Thyroid gland (tissue), 4 donors: Measurements from ENCODE around the gene TMC6. TPM values are rescaled to one million over a fixed set of nuclear protein-coding genes. Genes with fewer than 3 reads are reported as not detected.

ENCODE experiments used
- DNase-seq, 2 donors: peaks; one replicate each; pipeline ENCODE4 v3.0.0-alpha.2; 2019
- H3K27ac ChIP-seq, 3 donors: fragments of 200-600 bp; sonication (generic); 1 replicate in 2 of 3; 2 replicates in 1 of 3; pipeline ENCODE4 v1.5.1; 2016 to 2019; ENCODE audit warnings: mild to moderate bottlenecking in 1 of 3, moderate library complexity in 1 of 3
- H3K27me3 ChIP-seq: fragments of 200-600 bp; sonication (generic); one replicate; pipeline ENCODE4 v1.5.1; 2019
- H3K36me3 ChIP-seq, 2 donors: fragments of 200-600 bp; sonication (generic); one replicate each; pipeline ENCODE4 v1.5.1; 2016 to 2019
- H3K4me1 ChIP-seq, 2 donors: fragments of 200-600 bp; sonication (generic); one replicate each; pipeline ENCODE4 v1.5.1; 2017 to 2019
- H3K4me3 ChIP-seq, 3 donors: fragments of 200-600 bp; sonication (generic); replicated peaks in 1 of 3; 1 replicate in 2 of 3; 2 replicates in 1 of 3; pipeline ENCODE4 v1.5.1; 2016; ENCODE audit warnings: mild to moderate bottlenecking in 1 of 3
- H3K9me3 ChIP-seq: fragments of 200-600 bp; sonication (generic); one replicate; pipeline ENCODE4 v1.5.1; 2017
- CTCF ChIP-seq, 6 experiments: fragments of 200-600 bp in 3 of 6; fragments of 450-650 bp in 3 of 6; sonication (generic) in 3 of 6; IDR thresholded peaks; one replicate each; pipeline ENCODE4 v1.5.1; 2016 to 2019; ENCODE audit warnings: antibody characterized with exemption in 6 of 6, mild to moderate bottlenecking in 2 of 6, inconsistent platforms in 1 of 6, moderate library complexity in 1 of 6
- POLR2A ChIP-seq, 2 donors: fragments of 450-650 bp; IDR thresholded peaks; one replicate each; pipeline ENCODE4 v1.6.1; 2017; ENCODE audit warnings: antibody characterized with exemption in 2 of 2, mild to moderate bottlenecking in 2 of 2, moderate library complexity in 1 of 2
- WGBS, 2 donors: methylation state at CpG; one replicate each; pipeline ENCODE4 v1.1.5; 2017; 5-methylcytosine and 5-hydroxymethylcytosine counted together
- intact Hi-C: fragments of 100-400 bp; cut with DNase I; formaldehyde crosslinking; loops from one replicate; pipeline ENCODE4 v1.15.1; 2023
- total RNA-seq, 4 donors: library from RNA; depleted of rRNA; stranded (reverse); fragments of >200 nt; gene quantifications; one replicate each; pipeline ENCODE4 v1.2.3, GENCODE V29; 2016

The TMC6 gene
- total RNA-seq, 4 donors from 2014 or later: 10.0 to 22.8 (median 20.4) TPM

- intact Hi-C loops: no loop called here
- no peaks in the 10 kb centered on the region for H3K9me3 ChIP-seq
- H3K4me3 ChIP-seq: no peak overlapping the region
- TF ChIP-seq POLR2A (IDR thresholded peaks at IDR 0.05): no peak
- no peak for TF ChIP-seq CTCF (IDR thresholded peaks at IDR 0.05)
- H3K36me3 ChIP-seq: no peaks in the 10 kb centered on the region
- no peaks in the 10 kb centered on the region for H3K27me3 ChIP-seq
- no peak overlapping the region for H3K27ac ChIP-seq
- 59 to 61% methylated on average over 7 of the region's 7 CpGs for WGBS, 2 donors
- no peak for DNase-seq
- H3K4me1 ChIP-seq: no peaks in the 10 kb centered on the region
These were observed 23.0 kb upstream of the TMC6 start for GRCh38 chr17:78151514-78152008.

- peaks cover 20% of the 10 kb centered on the region in 2 donors for H3K4me1 ChIP-seq
- intact Hi-C loops: no loop called here
- 75 to 79% methylated on average over 14 of the region's 14 CpGs for WGBS, 2 donors
These were observed 19.9 kb upstream of the TMC6 start for GRCh38 chr17:78148286-78149016.

GRCh38 chr17:78147315-78147998 lies 18.9 kb upstream of the TMC6 start:
- TF ChIP-seq POLR2A (IDR thresholded peaks at IDR 0.05): no peak
- no peak for TF ChIP-seq CTCF (IDR thresholded peaks at IDR 0.05)
- DNase-seq: no peak
- 77 to 79% methylated on average over 8 of the region's 8 CpGs for WGBS, 2 donors
- Histone ChIP-seq H3K27me3 (no peaks in the 10 kb centered on the region), H3K27ac (no peak overlapping the region), H3K36me3 (no peaks in the 10 kb centered on the region), H3K9me3 (no peaks in the 10 kb centered on the region), H3K4me3 (no peak overlapping the region), H3K4me1 (peaks cover 20 to 23% of the 10 kb centered on the region in 2 donors)
- intact Hi-C loops: no loop called here

More at GRCh38 chr17:78148286-78149016, 19.9 kb upstream of the TMC6 start:
- Histone ChIP-seq H3K27ac (no peak overlapping the region), H3K27me3 (no peaks in the 10 kb centered on the region), H3K9me3 (no peaks in the 10 kb centered on the region), H3K4me3 (no peak overlapping the region), H3K36me3 (no peaks in the 10 kb centered on the region)
- no peak for DNase-seq
- no peak for TF ChIP-seq POLR2A (IDR thresholded peaks at IDR 0.05)
- no peak for TF ChIP-seq CTCF (IDR thresholded peaks at IDR 0.05)

GRCh38 chr17:78146881-78147280 lies 18.3 kb upstream of the TMC6 start:
- H3K9me3 ChIP-seq: no peaks in the 10 kb centered on the region
- intact Hi-C loops: no loop called here
- no peaks in the 10 kb centered on the region for H3K27me3 ChIP-seq
- H3K36me3 ChIP-seq: no peaks in the 10 kb centered on the region
- no peak for DNase-seq
- TF ChIP-seq CTCF (IDR thresholded peaks at IDR 0.05) (no peak), POLR2A (IDR thresholded peaks at IDR 0.05) (no peak)
- no peak overlapping the region for H3K27ac ChIP-seq
- no peak overlapping the region for H3K4me3 ChIP-seq
- 79 to 91% methylated on average over 5 to 6 of the region's 6 CpGs for WGBS, 2 donors
- peaks cover 20 to 29% of the 10 kb centered on the region in 2 donors for H3K4me1 ChIP-seq

GRCh38 chr17:78146471-78146869 lies 17.9 kb upstream of the TMC6 start:
- TF ChIP-seq POLR2A (IDR thresholded peaks at IDR 0.05): no peak
- no peak for TF ChIP-seq CTCF (IDR thresholded peaks at IDR 0.05)
- WGBS, 2 donors: 96% methylated on average over 7 of the region's 7 CpGs
- H3K4me1 ChIP-seq: peaks cover 20 to 33% of the 10 kb centered on the region in 2 donors
- DNase-seq: no peak
- H3K27me3 ChIP-seq: no peaks in the 10 kb centered on the region
- intact Hi-C loops: no loop called here
- H3K27ac ChIP-seq: no peak overlapping the region
- H3K4me3 ChIP-seq: no peak overlapping the region
- H3K36me3 ChIP-seq: no peaks in the 10 kb centered on the region
- no peaks in the 10 kb centered on the region for H3K9me3 ChIP-seq
